ENCODE results near the gene ADARB2.

The ADARB2 gene

DNA sequence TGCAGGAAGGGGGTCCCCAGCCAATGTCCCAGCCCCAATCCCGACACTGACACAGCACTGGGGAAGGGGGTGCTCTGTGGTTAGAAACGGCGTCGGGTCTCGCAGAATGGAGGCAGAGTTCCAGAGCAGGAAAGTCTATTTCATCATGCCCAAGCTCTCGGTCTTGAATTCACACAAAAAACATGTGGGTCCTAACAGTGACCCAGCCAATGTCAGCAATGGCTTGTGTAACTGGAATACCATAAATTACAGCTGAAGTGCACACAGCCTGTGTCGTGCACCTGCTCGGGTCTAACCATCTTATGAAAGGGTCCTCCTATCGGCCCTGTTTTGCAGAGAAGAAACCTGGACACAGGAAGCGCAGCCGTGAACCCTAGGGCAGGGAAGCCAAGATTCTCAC, 324.1 kb downstream of the ADARB2 start:
- peaks cover 29% of the 10 kb centered on the region for H3K27me3 ChIP-seq

GRCh38 chr10:1412531-1413189, 324.7 kb downstream of the ADARB2 start:
- no peak overlapping the region for H3K27ac ChIP-seq
- no peak for TF ChIP-seq CTCF (IDR thresholded peaks at IDR 0.05)
- H3K27me3 ChIP-seq, result peaks cover 29% of the 10 kb centered on the region
- H3K36me3 ChIP-seq, result no peaks in the 10 kb centered on the region
- no peaks in the 10 kb centered on the region for H3K9me3 ChIP-seq
- no peaks in the 10 kb centered on the region for H3K4me1 ChIP-seq (ENCODE audit: control insufficient read depth in 1 of 2, insufficient read depth in 1 of 2, low read depth in 1 of 2, low read length in 1 of 2)
- H3K4me3 ChIP-seq (ENCODE audit: low read depth in 1 of 2, low read length in 1 of 2), result no peak overlapping the region

More for the DNA sequence above, 324.1 kb downstream of the ADARB2 start:
- Histone ChIP-seq H3K9me3 (no peaks in the 10 kb centered on the region), H3K4me3 (ENCODE audit: low read depth in 1 of 2, low read length in 1 of 2) (no peak overlapping the region), H3K27ac (no peak overlapping the region), H3K4me1 (ENCODE audit: control insufficient read depth in 1 of 2, insufficient read depth in 1 of 2, low read depth in 1 of 2, low read length in 1 of 2) (no peaks in the 10 kb centered on the region), H3K36me3 (no peaks in the 10 kb centered on the region)
- TF ChIP-seq CTCF (IDR thresholded peaks at IDR 0.05), result no peak

DNA sequence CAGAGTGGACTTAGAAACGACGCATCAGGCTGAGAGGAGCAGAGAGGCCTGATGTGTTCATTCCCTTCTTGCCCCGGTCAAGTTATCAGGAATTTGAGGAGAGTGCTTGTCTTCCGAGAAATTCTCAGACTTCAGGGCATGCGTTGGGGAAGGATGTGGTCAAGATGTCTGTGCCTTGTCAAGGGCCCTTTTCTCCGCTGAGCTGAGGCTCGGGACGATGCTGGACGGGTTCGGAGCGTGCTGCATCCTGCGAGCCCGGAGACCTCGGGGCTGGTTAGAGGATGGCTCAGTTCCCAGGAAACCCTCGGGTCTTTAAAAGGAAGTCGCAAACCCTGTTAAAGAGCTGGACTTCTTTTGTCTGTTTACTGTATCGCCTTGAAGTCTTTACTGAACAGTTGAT, 325.4 kb downstream of the ADARB2 start:
- Histone ChIP-seq H3K4me3 (ENCODE audit: low read depth in 1 of 2, low read length in 1 of 2) (no peak overlapping the region), H3K9me3 (no peaks in the 10 kb centered on the region), H3K4me1 (ENCODE audit: control insufficient read depth in 1 of 2, insufficient read depth in 1 of 2, low read depth in 1 of 2, low read length in 1 of 2) (no peaks in the 10 kb centered on the region), H3K36me3 (no peaks in the 10 kb centered on the region), H3K27me3 (peaks cover 29% of the 10 kb centered on the region), H3K27ac (no peak overlapping the region)
- TF ChIP-seq CTCF (IDR thresholded peaks at IDR 0.05), result no peak

GRCh38 chr10:1411451-1411850, 325.9 kb downstream of the ADARB2 start:
- H3K4me3 ChIP-seq (ENCODE audit: low read depth in 1 of 2, low read length in 1 of 2), result no peak overlapping the region
- no peaks in the 10 kb centered on the region for H3K9me3 ChIP-seq
- H3K27ac ChIP-seq, result no peak overlapping the region

GRCh38 chr10:1410469-1411395, 326.6 kb downstream of the ADARB2 start:
- H3K4me1 ChIP-seq (ENCODE audit: control insufficient read depth in 1 of 2, insufficient read depth in 1 of 2, low read depth in 1 of 2, low read length in 1 of 2), result no peaks in the 10 kb centered on the region
- H3K9me3 ChIP-seq, result no peaks in the 10 kb centered on the region
- no peak for TF ChIP-seq CTCF (IDR thresholded peaks at IDR 0.05)
- H3K4me3 ChIP-seq (ENCODE audit: low read depth in 1 of 2, low read length in 1 of 2), result no peak overlapping the region
- no peak overlapping the region for H3K27ac ChIP-seq
- peaks cover 29% of the 10 kb centered on the region for H3K27me3 ChIP-seq
- H3K36me3 ChIP-seq, result no peaks in the 10 kb centered on the region

More at GRCh38 chr10:1411451-1411850, 325.9 kb downstream of the ADARB2 start:
- Histone ChIP-seq H3K4me1 (ENCODE audit: control insufficient read depth in 1 of 2, insufficient read depth in 1 of 2, low read depth in 1 of 2, low read length in 1 of 2) (no peaks in the 10 kb centered on the region), H3K36me3 (no peaks in the 10 kb centered on the region), H3K27me3 (peaks cover 29% of the 10 kb centered on the region)
- no peak for TF ChIP-seq CTCF (IDR thresholded peaks at IDR 0.05)
